ENCODE results near the gene CFAP141. TPM values are rescaled to one million over a fixed set of nuclear protein-coding genes. Genes with fewer than 3 reads are reported as not detected.

CFAP141 gene
- total RNA-seq, 4 donors from 2014 or later = not detected

DNA sequence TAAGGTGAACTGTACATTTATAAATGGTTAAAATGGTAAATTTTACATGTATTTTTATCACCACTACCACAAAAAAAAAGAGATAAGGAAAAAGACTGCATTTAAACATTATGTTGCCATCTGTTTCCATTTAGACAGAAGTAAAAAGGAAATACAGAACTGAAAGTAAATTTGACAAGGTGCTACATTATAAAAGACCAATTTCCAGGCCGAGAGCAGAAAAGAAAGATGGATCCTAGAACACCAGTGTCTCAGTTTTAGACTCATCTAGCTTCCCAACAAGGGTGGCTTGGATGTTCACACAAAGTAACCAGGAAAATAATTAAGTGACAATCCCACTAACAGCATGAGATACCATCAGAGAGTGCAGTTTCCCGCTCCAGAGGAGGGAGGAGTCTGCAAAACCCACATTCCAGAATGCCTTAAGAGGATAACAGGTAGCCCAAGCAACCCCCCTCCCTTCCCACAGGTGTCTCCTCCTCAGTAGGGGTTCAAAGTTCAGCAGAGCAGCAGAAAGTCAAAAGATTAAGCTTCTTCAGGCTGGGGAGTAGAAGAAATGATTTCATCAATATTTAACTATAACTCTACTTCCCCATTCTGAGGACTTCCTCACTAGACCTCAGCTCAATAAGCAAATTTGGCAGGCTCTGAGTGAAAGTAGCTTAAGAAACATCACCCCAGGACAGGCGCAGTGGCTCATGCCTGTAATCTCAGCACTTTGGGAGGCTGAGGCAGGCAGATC, 26.0 kb downstream of the CFAP141 start:
- WGBS, 2 donors = 66 to 76% methylated on average over 3 of the region's 3 CpGs
- TF ChIP-seq POLR2A (IDR thresholded peaks at IDR 0.05) = no peak
- no peak for TF ChIP-seq CTCF (IDR thresholded peaks at IDR 0.05)
- TF ChIP-seq EP300 (IDR thresholded peaks at IDR 0.05) = no peak
- H3K4me3 ChIP-seq = peak overlapping the region in 1 of 4 donors; percentile 1

DNA sequence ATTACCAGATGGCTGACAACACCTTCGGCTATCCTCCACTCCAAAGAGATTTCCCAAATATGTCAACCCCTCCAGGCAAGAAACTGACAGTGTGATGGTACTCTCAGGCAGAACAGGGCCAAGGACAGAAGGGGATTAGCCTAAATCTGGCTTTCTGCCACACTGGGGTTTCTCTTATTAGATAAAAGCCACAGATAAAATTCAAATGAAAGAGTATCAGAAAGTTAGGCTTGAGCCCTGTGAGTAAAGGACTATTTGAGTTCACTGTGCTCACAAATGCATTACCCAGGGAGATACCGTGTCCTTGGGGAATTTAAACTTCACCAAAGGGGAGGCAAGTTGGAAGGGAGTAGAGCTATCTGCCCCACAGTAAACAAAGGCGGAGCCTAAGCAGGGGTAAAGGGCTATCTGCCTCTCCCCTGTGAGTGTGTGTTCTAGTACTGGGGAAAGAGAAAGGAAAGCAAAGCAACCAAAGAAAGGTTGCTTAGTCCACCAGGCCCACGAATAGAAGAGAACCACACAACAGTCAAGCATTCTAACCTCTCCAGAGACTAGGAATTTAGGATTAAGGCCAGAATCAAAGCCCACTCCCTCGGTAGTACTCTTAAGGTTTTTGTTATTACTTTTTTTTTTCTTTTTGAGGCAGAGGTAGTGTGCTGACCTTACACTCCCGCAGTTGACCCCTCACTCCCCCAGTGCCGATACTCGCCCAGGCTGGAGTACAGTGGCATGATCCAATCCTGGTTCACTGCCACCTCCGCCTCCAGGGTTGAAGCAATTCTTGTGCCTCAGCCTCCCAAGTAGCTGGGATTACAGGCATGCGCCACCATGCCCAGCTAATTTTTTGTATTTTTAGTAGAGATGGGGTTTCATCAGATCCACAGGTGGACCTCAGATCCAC, 27.0 kb downstream of the CFAP141 start:
- peak overlapping the region; percentile 4 to 70 (median 51) for H3K27ac ChIP-seq
- peaks cover 0 to 19% (median 0%) of the 10 kb centered on the region in 3 donors for H3K36me3 ChIP-seq
- H3K9me3 ChIP-seq = no peaks in the 10 kb centered on the region
- H3K27me3 ChIP-seq = no peaks in the 10 kb centered on the region
- H3K4me1 ChIP-seq = peaks cover 0 to 72% (median 55%) of the 10 kb centered on the region in 4 donors
- no peak overlapping the region for H3K4me3 ChIP-seq
- no peak for DNase-seq (ENCODE audit: low spot score in 2 of 2)
- TF ChIP-seq CTCF (IDR thresholded peaks at IDR 0.05) (no peak), POLR2A (IDR thresholded peaks at IDR 0.05) (no peak), EP300 (IDR thresholded peaks at IDR 0.05) (no peak)
- WGBS, 2 donors = 59% methylated on average over 10 of the region's 10 CpGs

More for the DNA sequence above, 26.0 kb downstream of the CFAP141 start:
- H3K9me3 ChIP-seq = no peaks in the 10 kb centered on the region
- H3K36me3 ChIP-seq = peaks cover 0 to 10% (median 0%) of the 10 kb centered on the region in 3 donors
- no peaks in the 10 kb centered on the region for H3K27me3 ChIP-seq
- peak overlapping the region in 3 of 4 donors; percentile 37 to 93 (median 70) for H3K27ac ChIP-seq
- DNase-seq (ENCODE audit: low spot score in 2 of 2) = no peak
- H3K4me1 ChIP-seq = peaks cover 0 to 70% (median 55%) of the 10 kb centered on the region in 4 donors

DNA sequence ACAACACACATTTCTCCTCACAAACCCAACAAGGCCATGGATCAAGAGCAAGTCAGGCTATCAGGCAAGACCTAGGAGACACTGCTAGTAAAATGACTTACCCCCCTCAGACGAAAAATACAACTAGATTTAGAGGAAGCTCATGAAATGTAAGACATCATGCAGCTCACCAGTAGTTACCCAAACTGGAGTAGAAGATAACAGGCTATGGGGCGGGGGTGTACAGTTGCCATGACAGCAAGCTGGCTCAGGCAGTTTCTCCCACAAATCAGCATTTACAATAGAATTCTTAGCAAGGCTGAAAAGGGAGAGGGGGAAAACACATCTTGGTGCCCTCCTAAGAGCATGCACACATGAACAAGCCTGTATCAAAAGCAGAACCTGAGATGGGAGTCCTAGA, 28.1 kb downstream of the CFAP141 start:
- peaks cover 0 to 30% (median under 1%) of the 10 kb centered on the region in 3 donors for H3K36me3 ChIP-seq
- peaks cover 0 to 72% (median 55%) of the 10 kb centered on the region in 4 donors for H3K4me1 ChIP-seq
- H3K27ac ChIP-seq = peak overlapping the region in 3 of 4 donors; percentile 37 to 70 (median 65)
- TF ChIP-seq EP300 (IDR thresholded peaks at IDR 0.05) (no peak), POLR2A (IDR thresholded peaks at IDR 0.05) (no peak), CTCF (IDR thresholded peaks at IDR 0.05) (no peak)
- WGBS, 2 donors = 27 to 34% methylated on average over 2 of the region's 2 CpGs
- no peaks in the 10 kb centered on the region for H3K27me3 ChIP-seq
- no peak for DNase-seq (ENCODE audit: low spot score in 2 of 2)
- no peak overlapping the region for H3K4me3 ChIP-seq
- no peaks in the 10 kb centered on the region for H3K9me3 ChIP-seq

GRCh38 chr1:154176337-154176736, 29.8 kb downstream of the CFAP141 start:
- WGBS, 2 donors = 20 to 26% methylated on average over 2 of the region's 2 CpGs
- Histone ChIP-seq H3K4me3 (no peak overlapping the region), H3K36me3 (peaks cover 6 to 47% (median 17%) of the 10 kb centered on the region in 3 donors), H3K4me1 (peaks cover 0 to 63% (median 50%) of the 10 kb centered on the region in 4 donors), H3K9me3 (no peaks in the 10 kb centered on the region), H3K27ac (peak overlapping the region in 2 of 4 donors; percentile 42 to 54), H3K27me3 (no peaks in the 10 kb centered on the region)
- peak in 1 of 2 donors; percentile 40 for DNase-seq (ENCODE audit: low spot score in 2 of 2)
- no peak for TF ChIP-seq POLR2A (IDR thresholded peaks at IDR 0.05)
- TF ChIP-seq CTCF (IDR thresholded peaks at IDR 0.05) = no peak
- TF ChIP-seq EP300 (IDR thresholded peaks at IDR 0.05) = no peak
